Loucy (cell line): ENCODE results near the gene SLC17A5.
"Not testable (repeated sequence)": the region's sequence is repeated elsewhere in the genome, so short reads cannot be mapped to it uniquely, and the experiment has no call there.

Source experiments
- H2AFZ ChIP-seq: fragments of 200-600 bp; sonication (generic); 2 replicates; pipeline ENCODE4 v1.6.0; 2016; ENCODE audit warnings: antibody characterized with exemption, mild to moderate bottlenecking, low read length, moderate library complexity
- H3F3A ChIP-seq: fragments of 200-600 bp; 2 replicates; pipeline ENCODE4 v1.6.0; 2016; ENCODE audit warnings: antibody characterized with exemption, low read depth, mild to moderate bottlenecking
- H3K27me3 ChIP-seq: fragments of 200-600 bp; sonication (generic); 2 replicates; pipeline ENCODE4 v1.6.1; 2014; ENCODE audit warnings: low read length, mild to moderate bottlenecking; ENCODE audit not compliant: insufficient read depth, poor library complexity, severe bottlenecking
- H3K36me3 ChIP-seq: fragments of 200-600 bp; sonication (generic); 2 replicates; pipeline ENCODE4 v1.6.1; 2016; ENCODE audit warnings: low read length; ENCODE audit not compliant: insufficient read depth
- H3K4me1 ChIP-seq: fragments of 200-600 bp; sonication (generic); 2 replicates; pipeline ENCODE4 v1.5.1; 2014; ENCODE audit warnings: low read length, mild to moderate bottlenecking; ENCODE audit not compliant: insufficient read depth, poor library complexity, severe bottlenecking
- H3K4me2 ChIP-seq: fragments of 200-600 bp; sonication (generic); 2 replicates; pipeline ENCODE4 v1.6.0; 2014; ENCODE audit warnings: antibody characterized with exemption, low read length, low read depth, mild to moderate bottlenecking; ENCODE audit not compliant: poor library complexity, severe bottlenecking
- H3K4me3 ChIP-seq: fragments of 200-600 bp; sonication (generic); 2 replicates; pipeline ENCODE4 v1.5.1; 2014; ENCODE audit warnings: low read length, mild to moderate bottlenecking, mixed read lengths; ENCODE audit not compliant: poor library complexity, severe bottlenecking
- H3K79me2 ChIP-seq: fragments of 200-600 bp; sonication (generic); 2 replicates; pipeline ENCODE4 v1.6.1; 2014; ENCODE audit warnings: low read length; ENCODE audit not compliant: insufficient read depth
- H3K9ac ChIP-seq: fragments of 200-600 bp; sonication (generic); 2 replicates; pipeline ENCODE4 v1.6.0; 2014; ENCODE audit warnings: mild to moderate bottlenecking, low read depth, low read length, moderate library complexity; ENCODE audit not compliant: poor library complexity, severe bottlenecking
- H3K9me2 ChIP-seq: fragments of 200-600 bp; sonication (generic); replicated peaks from 2 replicates; pipeline ENCODE4 v1.6.1; 2016; ENCODE audit warnings: low read depth, low read length, mixed read lengths
- H3K9me3 ChIP-seq: fragments of 200-600 bp; sonication (generic); 2 replicates; pipeline ENCODE4 v1.6.1; 2014; ENCODE audit warnings: mild to moderate bottlenecking, antibody characterized with exemption, low read length, low read depth; ENCODE audit not compliant: insufficient read depth
- H4K20me1 ChIP-seq: fragments of 200-600 bp; sonication (generic); 2 replicates; pipeline ENCODE4 v1.6.0; 2014; ENCODE audit warnings: antibody characterized with exemption, low read length, mild to moderate bottlenecking; ENCODE audit not compliant: insufficient read depth, poor library complexity, severe bottlenecking
- CTCF ChIP-seq: fragments of 200-600 bp; sonication (generic); conservative IDR thresholded peaks from 2 replicates; pipeline ENCODE4 v1.5.1; 2014; ENCODE audit warnings: mild to moderate bottlenecking, antibody characterized with exemption, low read length
- EZH2phosphoT487 ChIP-seq: fragments of 200-600 bp; IDR thresholded peaks from 2 replicates; pipeline ENCODE4 v1.6.1; 2018; ENCODE audit warnings: antibody characterized with exemption, mild to moderate bottlenecking, moderate library complexity, borderline replicate concordance

Gene SLC17A5

GRCh38 chr6:73630401-73630800 is 23.4 kb downstream of the SLC17A5 start:
- Histone ChIP-seq H2AFZ (no peak overlapping the region), H3K9me3 (no peaks in the 10 kb centered on the region), H3K4me2 (no peak overlapping the region), H3K4me3 (no peak overlapping the region), H3K27me3 (no peaks in the 10 kb centered on the region), H3F3A (no peaks in the 10 kb centered on the region), H3K36me3 (no peaks in the 10 kb centered on the region), H3K79me2 (no peaks in the 10 kb centered on the region), H3K9me2 (no peaks in the 10 kb centered on the region), H3K4me1 (no peaks in the 10 kb centered on the region), H3K9ac (no peak overlapping the region), H4K20me1 (no peaks in the 10 kb centered on the region)
- TF ChIP-seq CTCF: no peak
- TF ChIP-seq EZH2phosphoT487: no peak

DNA sequence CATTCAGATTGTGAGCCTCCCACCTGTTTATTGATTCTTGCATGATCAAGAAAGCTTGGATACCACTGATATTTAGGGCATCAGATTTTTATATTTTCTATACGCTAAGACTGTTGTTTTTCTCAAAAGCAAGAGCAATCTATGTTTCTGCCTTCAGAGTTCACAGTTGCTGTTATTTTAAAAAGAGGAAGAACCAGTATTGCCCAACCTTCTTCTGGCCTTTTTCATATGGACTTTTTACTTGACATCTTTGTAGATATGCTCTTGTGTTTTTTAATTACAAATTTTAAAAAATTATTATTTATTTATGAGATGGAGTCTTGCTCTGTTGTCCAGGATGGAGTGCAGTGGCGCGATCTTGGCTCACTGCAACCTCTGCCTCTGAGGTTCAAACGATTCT is 28.9 kb downstream of the SLC17A5 start:
- Histone ChIP-seq H3K4me1 (no peaks in the 10 kb centered on the region), H3F3A (no peaks in the 10 kb centered on the region), H4K20me1 (no peaks in the 10 kb centered on the region), H3K9me2 (no peaks in the 10 kb centered on the region), H2AFZ (no peak overlapping the region), H3K36me3 (no peaks in the 10 kb centered on the region), H3K4me2 (no peak overlapping the region), H3K4me3 (no peak overlapping the region), H3K27me3 (no peaks in the 10 kb centered on the region), H3K79me2 (no peaks in the 10 kb centered on the region), H3K9me3 (no peaks in the 10 kb centered on the region), H3K9ac (no peak overlapping the region)
- TF ChIP-seq CTCF (no peak), EZH2phosphoT487 (no peak)

DNA sequence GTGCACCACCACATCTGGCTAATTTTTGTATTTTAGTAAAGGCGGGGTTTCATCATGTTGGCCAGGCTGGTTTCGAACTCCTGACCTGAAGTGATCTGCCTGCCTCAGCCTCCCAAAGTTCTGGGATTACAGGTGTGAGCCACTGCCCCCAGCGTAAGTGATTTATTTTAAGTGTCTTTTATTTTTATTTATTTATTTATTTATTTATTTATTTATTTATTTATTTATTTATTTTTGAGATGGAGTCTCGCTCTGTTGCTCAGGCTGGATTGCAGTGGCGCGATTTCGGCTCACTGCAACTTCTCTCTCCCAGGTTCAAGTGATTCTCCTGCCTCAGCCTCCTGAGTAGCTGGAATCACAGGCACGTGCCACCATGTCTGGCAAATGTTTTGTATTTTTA is 30.3 kb downstream of the SLC17A5 start:
- H3K79me2 ChIP-seq, H3K4me3 ChIP-seq, H3K9ac ChIP-seq, H3K27me3 ChIP-seq, H3K9me3 ChIP-seq, H3K36me3 ChIP-seq, H3K4me2 ChIP-seq, H3K4me1 ChIP-seq, H4K20me1 ChIP-seq, H3K9me2 ChIP-seq, H3F3A ChIP-seq, H2AFZ ChIP-seq: not testable (repeated sequence)

DNA sequence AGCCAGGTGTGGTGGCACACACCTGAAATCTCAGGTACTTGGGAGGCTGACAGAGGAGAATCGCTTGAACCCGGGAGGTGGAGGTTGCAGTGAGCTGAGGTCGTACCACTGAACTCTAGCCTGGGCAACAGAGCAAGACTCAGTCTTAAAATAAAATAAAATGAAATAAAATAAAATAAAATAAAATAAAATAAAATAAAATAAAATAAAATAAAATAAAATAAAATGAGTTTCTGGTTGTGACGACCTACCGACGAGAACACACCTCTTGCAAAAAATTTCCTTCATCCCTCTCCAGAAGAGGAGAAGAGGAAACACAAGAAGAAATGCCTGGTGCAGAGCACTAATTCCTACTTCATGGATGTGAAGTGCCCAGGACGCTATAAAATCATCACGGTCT is 35.7 kb downstream of the SLC17A5 start:
- H3F3A ChIP-seq, H3K9me2 ChIP-seq, H3K27me3 ChIP-seq, H3K9me3 ChIP-seq, H3K79me2 ChIP-seq, H3K4me2 ChIP-seq, H4K20me1 ChIP-seq, H2AFZ ChIP-seq, H3K4me3 ChIP-seq, H3K9ac ChIP-seq, H3K36me3 ChIP-seq, H3K4me1 ChIP-seq: not testable (repeated sequence)
